A673 (cell line): ENCODE data around the gene B3GALT5. TPM values are rescaled to one million over a fixed set of nuclear protein-coding genes. Genes with fewer than 3 reads are reported as not detected.

Source experiments
- BruUV-seq: library from RNA; stranded (reverse); fragments of 400-500 nt; replicated peaks from 2 replicates; lab custom pipeline; 2021; lab: Mats Ljungman, UMichigan
- CTCF ChIA-PET: fragments of 300-600 bp; sonication (Branson Sonifier 250); formaldehyde crosslinking; loops from one replicate; lab custom pipeline; 2022; ENCODE audit warnings: antibody characterized with exemption; lab: Charles Lee
- POLR2A ChIA-PET: fragments of 300-600 bp; sonication (Branson Sonifier 250); formaldehyde crosslinking; loops from one replicate; lab custom pipeline; 2022; ENCODE audit warnings: antibody characterized with exemption; ENCODE audit not compliant: low non-redundant PET; lab: Charles Lee
- DNase-seq: peaks from one replicate; pipeline ENCODE4 v3.0.0-alpha.2; 2015; ENCODE audit warnings: low spot score
- H3K27ac ChIP-seq: fragments of 200-600 bp; sonication (generic); 2 replicates; pipeline ENCODE4 v1.5.1; 2016; ENCODE audit warnings: mixed run types, low read depth, mild to moderate bottlenecking, mixed read lengths, antibody characterized with exemption, low read length; ENCODE audit not compliant: poor library complexity, severe bottlenecking
- H3K27me3 ChIP-seq: fragments of 200-600 bp; sonication (generic); replicated peaks from 2 replicates; pipeline ENCODE4 v1.6.1; 2017; ENCODE audit warnings: mixed run types, low read depth, mild to moderate bottlenecking, mixed read lengths, antibody characterized with exemption, low read length; ENCODE audit not compliant: insufficient read depth, poor library complexity
- H3K36me3 ChIP-seq: fragments of 200-600 bp; sonication (generic); 2 replicates; pipeline ENCODE4 v1.6.1; 2016; ENCODE audit warnings: mixed run types, mild to moderate bottlenecking, mixed read lengths, antibody characterized with exemption, low read length; ENCODE audit not compliant: insufficient read depth, poor library complexity, severe bottlenecking
- H3K4me1 ChIP-seq: fragments of 200-600 bp; sonication (generic); 2 replicates; pipeline ENCODE4 v1.6.1; 2017; ENCODE audit warnings: mixed run types, mild to moderate bottlenecking, mixed read lengths, antibody characterized with exemption, low read length; ENCODE audit not compliant: insufficient read depth, poor library complexity, severe bottlenecking
- H3K4me3 ChIP-seq: fragments of 200-600 bp; sonication (generic); 2 replicates; pipeline ENCODE4 v1.5.1; 2016; ENCODE audit warnings: low read depth, mixed run types, mild to moderate bottlenecking, mixed read lengths, low read length; ENCODE audit not compliant: poor library complexity, severe bottlenecking
- H3K9me3 ChIP-seq: fragments of 200-600 bp; sonication (generic); 2 replicates; pipeline ENCODE4 v1.6.1; 2016; ENCODE audit warnings: mixed run types, low read depth, mild to moderate bottlenecking, mixed read lengths, antibody characterized with exemption, low read length; ENCODE audit not compliant: poor library complexity, severe bottlenecking
- EZH2 ChIP-seq: fragments of 200-600 bp; sonication (generic); IDR thresholded peaks from 2 replicates; pipeline ENCODE4 v1.6.1; 2017; ENCODE audit warnings: borderline replicate concordance, low read depth, mild to moderate bottlenecking, mixed read lengths, antibody characterized with exemption, low read length; ENCODE audit not compliant: poor library complexity, severe bottlenecking
- intact Hi-C: fragments of 100-400 bp; cut with micrococcal nuclease; formaldehyde crosslinking; loops from one replicate; pipeline ENCODE4 v1.10.0; 2022; ENCODE audit not compliant: unreplicated experiment
- total RNA-seq: library from RNA; stranded (reverse); gene quantifications from 2 replicates; pipeline ENCODE4 v1.2.3, GENCODE V29; 2021
- TF ChIP-seq, protein P1 (sequence below): fragments of 300-800, 200-600 bp; sonication (generic); conservative IDR thresholded peaks from 2 replicates; pipeline ENCODE4 v1.5.1; 2017; ENCODE audit warnings: low read depth, mild to moderate bottlenecking, antibody characterized with exemption, low read length, moderate library complexity, mixed read lengths

Gene B3GALT5
- total RNA-seq, 1 experiment from 2014 or later: 0.32 TPM

- CTCF ChIA-PET: no interaction called here
- BruUV-seq: no TSS peak
- TF ChIP-seq EZH2: no peak
- TF ChIP-seq, protein P1, sequence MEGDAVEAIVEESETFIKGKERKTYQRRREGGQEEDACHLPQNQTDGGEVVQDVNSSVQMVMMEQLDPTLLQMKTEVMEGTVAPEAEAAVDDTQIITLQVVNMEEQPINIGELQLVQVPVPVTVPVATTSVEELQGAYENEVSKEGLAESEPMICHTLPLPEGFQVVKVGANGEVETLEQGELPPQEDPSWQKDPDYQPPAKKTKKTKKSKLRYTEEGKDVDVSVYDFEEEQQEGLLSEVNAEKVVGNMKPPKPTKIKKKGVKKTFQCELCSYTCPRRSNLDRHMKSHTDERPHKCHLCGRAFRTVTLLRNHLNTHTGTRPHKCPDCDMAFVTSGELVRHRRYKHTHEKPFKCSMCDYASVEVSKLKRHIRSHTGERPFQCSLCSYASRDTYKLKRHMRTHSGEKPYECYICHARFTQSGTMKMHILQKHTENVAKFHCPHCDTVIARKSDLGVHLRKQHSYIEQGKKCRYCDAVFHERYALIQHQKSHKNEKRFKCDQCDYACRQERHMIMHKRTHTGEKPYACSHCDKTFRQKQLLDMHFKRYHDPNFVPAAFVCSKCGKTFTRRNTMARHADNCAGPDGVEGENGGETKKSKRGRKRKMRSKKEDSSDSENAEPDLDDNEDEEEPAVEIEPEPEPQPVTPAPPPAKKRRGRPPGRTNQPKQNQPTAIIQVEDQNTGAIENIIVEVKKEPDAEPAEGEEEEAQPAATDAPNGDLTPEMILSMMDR: no peak
- Histone ChIP-seq H3K9me3 (no peaks in the 10 kb centered on the region), H3K4me3 (no peak overlapping the region), H3K27me3 (no peaks in the 10 kb centered on the region), H3K36me3 (no peaks in the 10 kb centered on the region), H3K4me1 (no peaks in the 10 kb centered on the region), H3K27ac (no peak overlapping the region)
- no peak for DNase-seq
- intact Hi-C loops: no loop called here
- POLR2A ChIA-PET: no interaction called here
These were observed 61.0 kb downstream of the B3GALT5 start for GRCh38 chr21:39673736-39674135.

DNA sequence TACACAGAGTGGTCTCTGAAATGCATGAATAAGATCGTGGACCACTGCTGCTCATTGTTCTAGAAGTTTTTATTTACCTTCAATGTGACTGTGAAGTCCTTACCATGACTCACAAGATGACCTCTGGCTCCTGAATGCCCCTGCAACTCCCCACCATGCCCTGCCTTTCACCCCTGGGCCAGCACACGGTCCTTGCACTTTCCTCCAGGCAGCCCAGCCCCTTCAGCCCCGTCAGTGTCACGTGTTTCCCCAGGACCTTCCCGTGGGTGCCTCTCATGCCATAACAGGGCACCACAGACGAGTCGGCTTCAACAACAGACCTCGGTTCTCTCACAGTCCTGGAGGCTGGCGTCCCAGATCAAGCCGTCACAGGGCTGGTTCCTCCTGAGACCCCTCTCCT lies 62.1 kb downstream of the B3GALT5 start:
- no TSS peak for BruUV-seq
- no peak for DNase-seq
- ChIA-PET CTCF (no interaction called here), POLR2A (no interaction called here)
- Histone ChIP-seq H3K27ac (no peak overlapping the region), H3K36me3 (no peaks in the 10 kb centered on the region), H3K4me3 (no peak overlapping the region), H3K9me3 (no peaks in the 10 kb centered on the region), H3K4me1 (no peaks in the 10 kb centered on the region), H3K27me3 (no peaks in the 10 kb centered on the region)
- intact Hi-C loops: no loop called here
- TF ChIP-seq, protein P1: no peak
- TF ChIP-seq EZH2: no peak

DNA sequence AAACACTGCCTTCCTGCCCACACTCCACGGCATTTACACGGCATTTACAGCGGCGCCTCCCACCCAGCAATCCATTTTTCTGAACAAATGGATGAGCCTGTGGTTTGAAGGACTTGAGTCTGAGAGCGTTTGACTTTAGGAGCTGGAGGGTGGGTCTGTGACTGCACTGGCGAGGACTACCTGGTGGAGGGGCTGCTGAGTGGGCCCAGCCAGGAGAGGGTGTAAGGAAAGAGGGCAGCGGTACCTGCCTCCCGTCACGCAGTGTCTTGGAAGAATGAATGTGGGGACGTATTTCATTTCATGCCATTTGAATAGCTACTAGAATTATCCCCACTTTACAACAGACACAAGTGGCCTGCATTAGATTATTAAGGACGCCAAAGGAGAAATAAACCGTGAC lies 62.9 kb downstream of the B3GALT5 start:
- H3K4me3 ChIP-seq: no peak overlapping the region
- H3K27ac ChIP-seq: no peak overlapping the region
- H3K36me3 ChIP-seq: no peaks in the 10 kb centered on the region
- intact Hi-C loops: no loop called here
- ChIA-PET CTCF (no interaction called here), POLR2A (no interaction called here)
- no peaks in the 10 kb centered on the region for H3K4me1 ChIP-seq
- H3K9me3 ChIP-seq: no peaks in the 10 kb centered on the region
- BruUV-seq: no TSS peak
- H3K27me3 ChIP-seq: no peaks in the 10 kb centered on the region
- DNase-seq: no peak
- TF ChIP-seq, protein P1: no peak
- TF ChIP-seq EZH2: no peak
